HepG2 (cell line): ENCODE measurements around the gene DISP1. TPM values are rescaled to one million over a fixed set of nuclear protein-coding genes. Genes with fewer than 3 reads are reported as not detected.
"Not testable (repeated sequence)": the region's sequence is repeated elsewhere in the genome, so short reads cannot be mapped to it uniquely, and the experiment has no call there.

ENCODE experiments used
- ATAC-seq: fragments of 200-7000 bp; cut with Tn5 transposase; 3 replicates; pipeline ENCODE4 v1.9.1; 2020; ENCODE audit warnings: mild to moderate bottlenecking, moderate library complexity
- BruUV-seq: library from RNA; stranded (reverse); fragments of 400-500 nt; replicated peaks from 2 replicates; lab custom pipeline; 2021; lab: Mats Ljungman, UMichigan
- CTCF ChIA-PET: fragments of 300-600 bp; formaldehyde crosslinking; extraction: SDS; loops from one replicate; lab custom pipeline; 2021; ENCODE audit warnings: low total read pairs, inconsistent platforms, low intra/inter-chr PET ratio; lab: Yijun Ruan, JAX
- POLR2A ChIA-PET: fragments of 350-600 bp; sonication (Branson Sonifier 250); formaldehyde crosslinking; loops from one replicate; lab custom pipeline; 2020; ENCODE audit warnings: antibody characterized with exemption, inconsistent platforms; lab: Yijun Ruan, JAX
- DNase-seq: peaks from one replicate; pipeline ENCODE4 v3.0.0-alpha.2; 2015; ENCODE audit warnings: low spot score
- FAIRE-seq: peaks from 3 replicates; lab custom pipeline; 2011; peaks lifted over from hg19 to GRCh38; lab: Jason Lieb, UNC
- H2AFZ ChIP-seq: one replicate; pipeline ENCODE4 v1.6.1; 2011; ENCODE audit warnings: low read length, inconsistent platforms
- H3K27ac ChIP-seq: fragments of 300-600 bp; 3 replicates; pipeline ENCODE4 v1.8.0; 2011; ENCODE audit warnings: mixed run types, mild to moderate bottlenecking, mixed read lengths, low read length, inconsistent platforms; ENCODE audit not compliant: insufficient read depth; ENCODE audit errors: extremely low read length
- H3K27me3 ChIP-seq, 2 experiments: fragments of 200-600 bp in 1 of 2; 2 replicates in 1 of 2; 3 replicates in 1 of 2; pipeline versions ENCODE4 v1.6.0 to v1.8.0; 2011; ENCODE audit warnings: low read length in 2 of 2, mild to moderate bottlenecking in 2 of 2, moderate library complexity in 2 of 2, inconsistent platforms in 1 of 2; ENCODE audit not compliant: insufficient read depth in 2 of 2, control insufficient read depth in 1 of 2
- H3K36me3 ChIP-seq, 2 experiments: fragments of 200-600 bp in 1 of 2; replicated peaks in 1 of 2; 2 replicates in 1 of 2; 3 replicates in 1 of 2; pipeline versions ENCODE4 v1.5.1 to v1.8.0; 2011; ENCODE audit warnings: low read length in 2 of 2, inconsistent platforms in 1 of 2; ENCODE audit not compliant: insufficient read depth in 2 of 2, control insufficient read depth in 1 of 2
- H3K4me1 ChIP-seq: 2 replicates; pipeline ENCODE4 v1.5.1; 2012; ENCODE audit warnings: low read length, inconsistent platforms; ENCODE audit not compliant: insufficient read depth
- H3K4me2 ChIP-seq: 2 replicates; pipeline ENCODE4 v1.6.0; 2011; ENCODE audit warnings: low read depth, low read length, inconsistent platforms
- H3K4me3 ChIP-seq, 3 experiments: fragments of 200-600 bp in 1 of 3; sonication (generic), shearing (Covaris generic) in 1 of 3; replicated peaks in 1 of 3; 2 replicates each; pipeline ENCODE4 v1.5.1; 2011 to 2016; ENCODE audit warnings: low read length in 3 of 3, inconsistent platforms in 2 of 3, low read depth in 2 of 3, mild to moderate bottlenecking in 2 of 3, control low read depth in 1 of 3, mixed read lengths in 1 of 3; ENCODE audit not compliant: insufficient read depth in 1 of 3
- H3K79me2 ChIP-seq: one replicate; pipeline ENCODE4 v1.6.1; 2011; ENCODE audit warnings: low read length, inconsistent platforms; ENCODE audit not compliant: insufficient read depth
- H3K9ac ChIP-seq: 2 replicates; pipeline ENCODE4 v1.6.0; 2011; ENCODE audit warnings: mild to moderate bottlenecking, low read depth, low read length, inconsistent platforms; ENCODE audit not compliant: insufficient read depth
- H3K9me3 ChIP-seq: 2 replicates; pipeline ENCODE4 v1.5.1; 2012; ENCODE audit warnings: mild to moderate bottlenecking, low read length
- H4K20me1 ChIP-seq: 2 replicates; pipeline ENCODE4 v1.6.0; 2011; ENCODE audit warnings: inconsistent platforms, mild to moderate bottlenecking, low read length, moderate library complexity; ENCODE audit not compliant: insufficient read depth
- ATAD3A ChIP-seq: sonication (generic); formaldehyde crosslinking; IDR thresholded peaks from 2 replicates; pipeline ENCODE4 v1.4.0; 2020; ENCODE audit warnings: missing genetic modification reagents
- DNMT1 ChIP-seq: sonication (generic); formaldehyde crosslinking; IDR thresholded peaks from 2 replicates; pipeline ENCODE4 v1.5.1; 2020; ENCODE audit warnings: mild to moderate bottlenecking, missing genetic modification reagents
- GLMP ChIP-seq: sonication (generic); formaldehyde crosslinking; IDR thresholded peaks from 2 replicates; pipeline ENCODE4 v1.9.0; 2021; ENCODE audit warnings: missing genetic modification reagents, mild to moderate bottlenecking, borderline replicate concordance
- MATR3 ChIP-seq: sonication (generic); formaldehyde crosslinking; IDR thresholded peaks from 2 replicates; pipeline ENCODE4 v1.4.0; 2020; ENCODE audit warnings: missing genetic modification reagents
- NFYC ChIP-seq: IDR thresholded peaks from 2 replicates; pipeline ENCODE4 v1.6.1; 2016; ENCODE audit warnings: missing genetic modification reagents, missing compliant biosample characterization
- ZNF333 ChIP-seq: sonication (generic); formaldehyde crosslinking; IDR thresholded peaks from 2 replicates; pipeline ENCODE4 v1.4.0; 2020; ENCODE audit warnings: mild to moderate bottlenecking, missing genetic modification reagents, borderline replicate concordance
- ZNF570 ChIP-seq: sonication (generic); formaldehyde crosslinking; IDR thresholded peaks from 2 replicates; pipeline ENCODE4 v1.4.0; 2020; ENCODE audit warnings: mild to moderate bottlenecking, missing genetic modification reagents, borderline replicate concordance
- ZNF687 ChIP-seq: sonication (generic); formaldehyde crosslinking; IDR thresholded peaks from 2 replicates; pipeline ENCODE4 v1.5.1; 2020; ENCODE audit warnings: mild to moderate bottlenecking, missing genetic modification reagents, moderate library complexity
- in situ Hi-C: cut with HindIII; loops from 2 replicates; pipeline ENCODE4 v1.10.0; 2017; ENCODE audit warnings: low pct_unique_long_range_greater_than_20kb; ENCODE audit not compliant: extremely low pct_ligation_motif_present
- intact Hi-C: fragments of 100-400 bp; cut with micrococcal nuclease; formaldehyde crosslinking; loops from one replicate; pipeline ENCODE4 v1.10.0; 2022; ENCODE audit not compliant: unreplicated experiment
- polyA plus RNA-seq, 8 experiments: library from polyadenylated mRNA; depleted of rRNA in 3 of 8; stranded (reverse) in 7 of 8; unstranded in 1 of 8; fragments of >200 nt; fragmentation: Illumina TruSeq in 4 of 8; extraction: Trizol in 4 of 8; gene quantifications; 2 replicates each; pipeline versions ENCODE4 v1.2.1 to v1.2.3, GENCODE V29; 2011 to 2016; ENCODE audit warnings: low read depth in 4 of 8, missing spikeins in 1 of 8, mixed read lengths in 1 of 8; ENCODE audit not compliant: insufficient read depth in 1 of 8
- total RNA-seq, 5 experiments: library from RNA; depleted of rRNA; stranded (reverse); fragments of >200 nt; fragmentation: Illumina TruSeq; extraction: Trizol; gene quantifications; 2 replicates each; pipeline ENCODE4 v1.2.3, GENCODE V29; 2016; ENCODE audit warnings: low read depth in 1 of 5

The DISP1 gene
- total and polyA plus RNA-seq, 2 of the 13 experiments (the other 11 are each of a cell fraction or from before 2014, with no cell fraction given), result 1.9 to 2.0 TPM

DNA sequence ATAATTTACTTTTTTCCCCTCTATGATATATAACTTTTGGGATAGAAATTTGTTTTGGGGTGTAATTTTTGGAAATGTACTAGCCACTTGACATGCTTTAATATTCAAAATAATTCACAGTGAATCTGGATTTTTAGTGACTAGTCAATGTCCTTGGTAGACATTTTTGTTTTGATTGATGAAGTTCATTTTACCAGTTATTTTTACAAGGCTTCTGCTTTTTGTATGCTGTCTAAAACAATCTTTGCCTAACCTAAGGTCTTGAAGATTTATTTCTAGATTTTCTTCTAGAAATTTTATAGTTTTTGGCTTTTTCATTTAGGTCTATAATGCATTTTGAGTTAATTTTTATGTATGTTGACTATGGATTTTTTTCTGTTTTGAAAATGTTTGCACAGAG is 30.9 kb downstream of the DISP1 start (continued):
- TF ChIP-seq ZNF687 (CRISPR knock-in tag), result no peak
- TF ChIP-seq ZNF333 (CRISPR knock-in tag), result no peak
- TF ChIP-seq MATR3 (CRISPR knock-in tag), result no peak
- TF ChIP-seq DNMT1 (CRISPR knock-in tag), result no peak
- no peak for TF ChIP-seq ATAD3A (CRISPR knock-in tag)
- no peak for TF ChIP-seq GLMP
- TF ChIP-seq ZNF570 (CRISPR knock-in tag), result no peak
- no peak for TF ChIP-seq NFYC (CRISPR knock-in tag)

GRCh38 chr1:222850550-222850949 is 35.7 kb downstream of the DISP1 start:
- BruUV-seq, intact Hi-C loops: not testable (repeated sequence)

More at GRCh38 chr1:222850550-222850949, 35.7 kb downstream of the DISP1 start:
- H3K4me3 ChIP-seq, H3K4me2 ChIP-seq, POLR2A ChIA-PET, H3K9me3 ChIP-seq, DNase-seq, ATAC-seq, in situ Hi-C loops, H3K9ac ChIP-seq, H4K20me1 ChIP-seq, H3K27me3 ChIP-seq, H2AFZ ChIP-seq, H3K36me3 ChIP-seq, FAIRE-seq, H3K4me1 ChIP-seq, CTCF ChIA-PET, H3K79me2 ChIP-seq, H3K27ac ChIP-seq: not testable (repeated sequence)
